ENCODE measurements around the gene FBN1.

The FBN1 gene

GRCh38 chr15:48532946-48533345, 112.6 kb downstream of the FBN1 start:
- TF ChIP-seq CTCF (IDR thresholded peaks at IDR 0.05; ENCODE audit: extremely low read depth, missing control alignments): no peak
- no peak for DNase-seq (ENCODE audit: low spot score)

GRCh38 chr15:48530528-48530927, 115.0 kb downstream of the FBN1 start:
- DNase-seq (ENCODE audit: low spot score): no peak
- no peak for TF ChIP-seq CTCF (IDR thresholded peaks at IDR 0.05; ENCODE audit: extremely low read depth, missing control alignments)

- no peak for TF ChIP-seq CTCF (IDR thresholded peaks at IDR 0.05; ENCODE audit: extremely low read depth, missing control alignments)
- DNase-seq (ENCODE audit: low spot score): no peak
Observed at GRCh38 chr15:48528921-48529320, 116.6 kb downstream of the FBN1 start.

GRCh38 chr15:48527517-48527916, 118.0 kb downstream of the FBN1 start:
- DNase-seq (ENCODE audit: low spot score): no peak
- no peak for TF ChIP-seq CTCF (IDR thresholded peaks at IDR 0.05; ENCODE audit: extremely low read depth, missing control alignments)

DNA sequence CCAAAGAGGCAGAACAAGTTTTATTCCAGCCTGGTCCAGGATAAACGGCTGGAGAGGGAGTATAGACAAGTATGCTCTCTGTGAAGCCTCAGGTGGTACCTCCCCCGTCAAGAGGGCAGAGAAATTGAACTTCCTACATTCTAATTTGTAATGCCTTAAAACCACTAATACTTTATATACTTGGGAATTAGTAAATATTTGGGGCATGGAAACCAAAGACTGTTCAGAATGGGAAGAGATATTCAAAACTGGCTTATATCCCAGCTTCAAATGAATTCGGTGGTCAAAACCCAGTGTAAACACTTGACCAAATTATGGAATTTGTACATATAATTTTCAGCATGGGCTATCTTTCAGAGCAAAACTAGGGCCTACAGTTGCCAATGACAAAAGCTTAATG, 122.6 kb downstream of the FBN1 start:
- DNase-seq (ENCODE audit: low spot score): no peak
- TF ChIP-seq CTCF (IDR thresholded peaks at IDR 0.05; ENCODE audit: extremely low read depth, missing control alignments): no peak

GRCh38 chr15:48522123-48522522, 123.4 kb downstream of the FBN1 start:
- no peak for DNase-seq (ENCODE audit: low spot score)
- TF ChIP-seq CTCF (IDR thresholded peaks at IDR 0.05; ENCODE audit: extremely low read depth, missing control alignments): no peak

- no peak for DNase-seq (ENCODE audit: low spot score)
Observed at GRCh38 chr15:48520376-48521155, 124.9 kb downstream of the FBN1 start.

More at GRCh38 chr15:48520376-48521155, 124.9 kb downstream of the FBN1 start:
- TF ChIP-seq CTCF (IDR thresholded peaks at IDR 0.05; ENCODE audit: extremely low read depth, missing control alignments): no peak
